Progenitor cell of endocrine pancreas (in vitro differentiated cells): ENCODE results near the gene FAM98B. TPM values are rescaled to one million over a fixed set of nuclear protein-coding genes. Genes with fewer than 3 reads are reported as not detected.

Experiments
- DNase-seq: peaks from one replicate; pipeline ENCODE4 v3.0.0; 2021; ENCODE audit warnings: low spot score; ENCODE audit not compliant: unreplicated experiment
- H3K27ac Mint-ChIP-seq: 2 replicates; pipeline ENCODE4 v1.8.0; 2021; ENCODE audit warnings: mild to moderate bottlenecking, moderate library complexity, mixed read lengths
- H3K27me3 Mint-ChIP-seq: 2 replicates; pipeline ENCODE4 v1.8.0; 2021; ENCODE audit warnings: mixed read lengths
- H3K36me3 Mint-ChIP-seq: 2 replicates; pipeline ENCODE4 v1.8.0; 2022; ENCODE audit warnings: mixed read lengths; ENCODE audit not compliant: insufficient read depth
- H3K4me1 Mint-ChIP-seq: 2 replicates; pipeline ENCODE4 v1.8.0; 2021; ENCODE audit warnings: low read depth, mixed read lengths
- H3K4me3 Mint-ChIP-seq: 2 replicates; pipeline ENCODE4 v1.8.0; 2021; ENCODE audit warnings: low read depth, mild to moderate bottlenecking, moderate library complexity, mixed read lengths
- H3K9me3 Mint-ChIP-seq: 2 replicates; pipeline ENCODE4 v1.8.0; 2021; ENCODE audit warnings: low read depth, mixed read lengths
- total RNA-seq: library from RNA; stranded (reverse); gene quantifications from 2 replicates; pipeline ENCODE4 v1.2.1, GENCODE V29; 2021
- TF ChIP-seq, protein P1 (sequence below): fragments of 200-600 bp; sonication (generic); IDR thresholded peaks from one replicate; pipeline ENCODE4 v1.5.0; 2021; ENCODE audit warnings: antibody characterized with exemption, mild to moderate bottlenecking; ENCODE audit not compliant: unreplicated experiment

Gene FAM98B
- total RNA-seq, 1 donor from 2014 or later: 50.8 TPM

DNA sequence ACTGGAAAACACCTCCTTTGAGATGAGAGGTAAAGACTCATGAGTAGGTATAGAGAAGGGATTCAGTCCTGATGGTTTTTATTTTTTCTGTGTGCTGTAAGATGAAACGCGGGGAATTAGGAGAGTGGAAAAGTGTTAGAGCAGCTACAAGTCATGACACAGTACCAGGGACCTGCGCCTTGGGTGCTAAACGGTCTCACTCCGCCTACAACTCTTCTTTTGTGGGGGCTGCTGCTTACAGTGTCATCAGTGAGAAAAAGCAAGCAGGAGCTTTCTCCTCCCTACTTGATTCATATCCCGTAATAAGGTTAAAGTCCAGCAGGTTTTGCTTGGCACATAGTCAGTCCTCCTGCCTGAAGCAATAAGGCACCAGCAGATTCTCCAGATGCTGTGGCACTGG lies 71.6 kb downstream of the FAM98B start:
- no peak for DNase-seq
- TF ChIP-seq, protein P1, sequence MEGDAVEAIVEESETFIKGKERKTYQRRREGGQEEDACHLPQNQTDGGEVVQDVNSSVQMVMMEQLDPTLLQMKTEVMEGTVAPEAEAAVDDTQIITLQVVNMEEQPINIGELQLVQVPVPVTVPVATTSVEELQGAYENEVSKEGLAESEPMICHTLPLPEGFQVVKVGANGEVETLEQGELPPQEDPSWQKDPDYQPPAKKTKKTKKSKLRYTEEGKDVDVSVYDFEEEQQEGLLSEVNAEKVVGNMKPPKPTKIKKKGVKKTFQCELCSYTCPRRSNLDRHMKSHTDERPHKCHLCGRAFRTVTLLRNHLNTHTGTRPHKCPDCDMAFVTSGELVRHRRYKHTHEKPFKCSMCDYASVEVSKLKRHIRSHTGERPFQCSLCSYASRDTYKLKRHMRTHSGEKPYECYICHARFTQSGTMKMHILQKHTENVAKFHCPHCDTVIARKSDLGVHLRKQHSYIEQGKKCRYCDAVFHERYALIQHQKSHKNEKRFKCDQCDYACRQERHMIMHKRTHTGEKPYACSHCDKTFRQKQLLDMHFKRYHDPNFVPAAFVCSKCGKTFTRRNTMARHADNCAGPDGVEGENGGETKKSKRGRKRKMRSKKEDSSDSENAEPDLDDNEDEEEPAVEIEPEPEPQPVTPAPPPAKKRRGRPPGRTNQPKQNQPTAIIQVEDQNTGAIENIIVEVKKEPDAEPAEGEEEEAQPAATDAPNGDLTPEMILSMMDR: no peak
- H3K9me3 Mint-ChIP-seq: no peaks in the 10 kb centered on the region
- H3K27ac Mint-ChIP-seq: no peak overlapping the region
- H3K4me1 Mint-ChIP-seq: no peaks in the 10 kb centered on the region
- H3K4me3 Mint-ChIP-seq: no peak overlapping the region
- H3K27me3 Mint-ChIP-seq: peaks cover under 1% of the 10 kb centered on the region
- H3K36me3 Mint-ChIP-seq: no peaks in the 10 kb centered on the region

DNA sequence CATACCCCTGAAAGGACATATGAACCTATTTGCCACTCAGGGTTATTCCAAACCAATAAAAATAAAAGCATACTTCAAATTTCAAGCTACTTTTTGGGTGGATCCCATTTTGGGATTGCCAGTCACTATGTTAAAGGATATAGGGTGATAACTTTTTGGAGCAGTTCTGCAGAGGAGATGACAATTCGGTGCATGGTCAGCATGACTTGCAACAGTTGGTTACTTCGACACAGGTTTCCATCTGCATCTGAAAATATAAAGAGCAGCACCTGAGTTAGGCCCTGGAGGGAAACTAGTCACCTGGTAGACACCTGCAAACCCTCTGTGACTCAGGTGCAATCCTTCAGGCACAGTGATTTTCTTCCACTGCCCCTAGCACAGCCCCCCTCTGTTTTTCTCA lies 72.2 kb downstream of the FAM98B start:
- Mint-ChIP-seq H3K4me1 (no peaks in the 10 kb centered on the region), H3K27me3 (peaks cover 3% of the 10 kb centered on the region), H3K27ac (no peak overlapping the region), H3K9me3 (no peaks in the 10 kb centered on the region), H3K4me3 (no peak overlapping the region), H3K36me3 (no peaks in the 10 kb centered on the region)
- TF ChIP-seq, protein P1: no peak
- DNase-seq: no peak

DNA sequence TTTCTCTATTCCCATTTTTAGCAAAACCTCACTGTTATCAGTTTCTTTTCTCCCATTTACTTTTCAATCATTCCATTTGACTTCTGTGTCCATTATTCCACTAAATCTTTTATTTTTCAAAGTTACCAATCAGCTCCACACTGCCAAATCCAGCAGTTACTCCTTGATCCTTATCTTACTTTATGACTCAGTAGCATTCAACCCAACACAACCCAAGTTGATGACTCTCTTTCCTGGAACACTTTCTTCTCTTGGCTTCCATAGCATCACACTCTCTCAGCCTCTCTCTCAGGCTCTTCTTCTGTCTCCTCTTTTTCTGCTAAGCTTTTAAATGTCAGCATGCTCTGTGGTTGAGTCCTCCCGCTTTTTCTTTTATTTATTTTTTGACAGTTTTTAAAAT lies 74.4 kb downstream of the FAM98B start:
- Mint-ChIP-seq H3K4me1 (no peaks in the 10 kb centered on the region), H3K9me3 (no peaks in the 10 kb centered on the region), H3K27me3 (peaks cover 6% of the 10 kb centered on the region), H3K4me3 (no peak overlapping the region), H3K36me3 (no peaks in the 10 kb centered on the region), H3K27ac (no peak overlapping the region)
- TF ChIP-seq, protein P1: no peak
- DNase-seq: no peak

DNA sequence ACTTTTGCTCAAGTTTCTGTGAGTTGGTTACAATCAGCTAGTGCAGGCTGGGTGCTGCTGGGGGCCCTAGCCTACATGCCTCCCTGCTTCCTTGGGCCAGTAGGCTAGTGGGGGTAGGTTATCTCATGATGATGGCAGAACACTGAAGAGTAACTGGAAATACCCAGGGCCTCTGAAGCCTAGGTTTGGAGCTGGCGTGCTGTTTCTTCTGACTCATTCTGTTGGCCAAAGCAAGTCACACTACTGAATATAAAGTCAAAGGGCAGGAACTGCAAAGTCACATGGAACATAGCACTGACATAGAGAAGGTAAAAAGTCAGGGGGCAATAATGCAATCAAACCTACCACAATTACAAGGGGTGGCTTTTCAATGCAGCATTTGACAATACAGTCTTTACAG lies 76.2 kb downstream of the FAM98B start:
- peaks cover 6% of the 10 kb centered on the region for H3K27me3 Mint-ChIP-seq
- DNase-seq: no peak
- no peaks in the 10 kb centered on the region for H3K36me3 Mint-ChIP-seq
- no peak overlapping the region for H3K27ac Mint-ChIP-seq
- no peaks in the 10 kb centered on the region for H3K4me1 Mint-ChIP-seq
- H3K9me3 Mint-ChIP-seq: no peaks in the 10 kb centered on the region
- TF ChIP-seq, protein P1: no peak
- H3K4me3 Mint-ChIP-seq: no peak overlapping the region

DNA sequence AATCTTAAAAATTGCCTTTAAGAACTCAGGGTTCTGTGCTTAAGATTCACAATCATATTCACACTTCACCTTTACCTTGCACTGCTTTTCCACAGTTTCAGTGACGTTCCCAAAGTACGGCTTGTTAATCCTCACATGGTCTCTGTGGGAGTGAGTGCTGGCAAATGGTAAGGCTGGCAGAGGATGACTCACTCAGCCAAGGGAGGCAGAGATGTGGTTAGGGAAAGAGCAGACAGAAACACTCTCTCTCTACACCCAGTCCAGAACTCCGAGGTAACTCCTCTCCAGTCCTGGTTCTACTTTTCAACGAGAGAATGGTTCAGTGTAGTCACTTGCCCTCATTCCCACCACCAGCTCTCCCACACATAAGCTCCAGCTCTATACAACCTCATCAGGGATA lies 77.6 kb downstream of the FAM98B start:
- H3K4me3 Mint-ChIP-seq: no peak overlapping the region
- no peak for DNase-seq
- H3K4me1 Mint-ChIP-seq: no peaks in the 10 kb centered on the region

More for the DNA sequence above, 77.6 kb downstream of the FAM98B start:
- TF ChIP-seq, protein P1: no peak
- Mint-ChIP-seq H3K27ac (no peak overlapping the region), H3K36me3 (no peaks in the 10 kb centered on the region), H3K27me3 (peaks cover 9% of the 10 kb centered on the region), H3K9me3 (no peaks in the 10 kb centered on the region)
